GM18519 (cell line): ENCODE results near the gene EFCAB5.
"Not testable (repeated sequence)": the region's sequence is repeated elsewhere in the genome, so short reads cannot be mapped to it uniquely, and the experiment has no call there.

Experiments used
- ATAC-seq: cut with Tn5 transposase; IDR thresholded peaks from one replicate; pipeline ENCODE4 v1.9.1; 2021; ENCODE audit warnings: mild to moderate bottlenecking, moderate library complexity; ENCODE audit not compliant: unreplicated experiment, low FRiP score

EFCAB5 gene

GRCh38 chr17:29933379-29933778, 8.1 kb upstream of the EFCAB5 start:
- ATAC-seq, result no peak

GRCh38 chr17:29935909-29936308, 5.5 kb upstream of the EFCAB5 start:
- not testable (repeated sequence) for ATAC-seq

GRCh38 chr17:29936724-29937123, 4.7 kb upstream of the EFCAB5 start:
- ATAC-seq, result no peak

GRCh38 chr17:29945281-29945680, 3.8 kb downstream of the EFCAB5 start:
- ATAC-seq, result no peak

GRCh38 chr17:29948448-29949215, 7.2 kb downstream of the EFCAB5 start:
- ATAC-seq, result no peak

- no peak for ATAC-seq
These were observed 8.3 kb downstream of the EFCAB5 start for GRCh38 chr17:29949696-29950095.

GRCh38 chr17:29954405-29954804, 13.0 kb downstream of the EFCAB5 start:
- ATAC-seq, result no peak

- ATAC-seq, result no peak
These were observed 14.8 kb downstream of the EFCAB5 start for GRCh38 chr17:29956225-29956624.

- ATAC-seq, result not testable (repeated sequence)
These were observed 16.1 kb downstream of the EFCAB5 start for GRCh38 chr17:29957488-29957887.

- no peak for ATAC-seq
These were observed 17.7 kb downstream of the EFCAB5 start for GRCh38 chr17:29958947-29959657.

- ATAC-seq, result no peak
These were observed 18.4 kb downstream of the EFCAB5 start for GRCh38 chr17:29959658-29960337.

- no peak for ATAC-seq
These were observed 21.2 kb downstream of the EFCAB5 start for GRCh38 chr17:29962656-29963055.

- ATAC-seq, result no peak
These were observed 26.8 kb downstream of the EFCAB5 start for GRCh38 chr17:29968271-29968670.

GRCh38 chr17:29972277-29972676, 30.8 kb downstream of the EFCAB5 start:
- no peak for ATAC-seq

GRCh38 chr17:29973005-29973404, 31.6 kb downstream of the EFCAB5 start:
- ATAC-seq, result no peak

GRCh38 chr17:29977836-29978235, 36.4 kb downstream of the EFCAB5 start:
- ATAC-seq, result no peak

- no peak for ATAC-seq
These were observed 38.8 kb downstream of the EFCAB5 start for GRCh38 chr17:29980261-29980660.

GRCh38 chr17:29982991-29983653, 41.7 kb downstream of the EFCAB5 start:
- no peak for ATAC-seq

- no peak for ATAC-seq
These were observed 55.0 kb downstream of the EFCAB5 start for GRCh38 chr17:29996458-29996857.

- no peak for ATAC-seq
These were observed 58.7 kb downstream of the EFCAB5 start for GRCh38 chr17:30000001-30000754.
